GM12875 (cell line): ENCODE measurements around the gene BAD.

Experiments
- H3K4me3 ChIP-seq: one replicate; pipeline ENCODE4 v1.5.1; 2011; ENCODE audit warnings: low read depth, low read length, control low read depth
- CTCF ChIP-seq: IDR thresholded peaks from 2 replicates; pipeline ENCODE4 v1.5.1; 2011; ENCODE audit warnings: low read depth, mild to moderate bottlenecking, control low read depth, inconsistent platforms, low read length, moderate library complexity, borderline replicate concordance; ENCODE audit not compliant: insufficient read depth

The BAD gene

GRCh38 chr11:64287676-64288352 is 3.3 kb upstream of the BAD start:
- no peak for TF ChIP-seq CTCF
- no peak overlapping the region for H3K4me3 ChIP-seq

- H3K4me3 ChIP-seq: no peak overlapping the region
- no peak for TF ChIP-seq CTCF
These were observed 2.3 kb upstream of the BAD start for GRCh38 chr11:64286801-64287159.

- 0 out of 2 replicates have a peak, but pooled peaks have one; percentile 7 for TF ChIP-seq CTCF
These were observed 1.7 kb upstream of the BAD start for GRCh38 chr11:64285885-64286800.

GRCh38 chr11:64284962-64285884 is 758 bp upstream of the BAD start, which contains the start of gene GPR137:
Gene GPR137 (plus strand): TSS chr11:64285848. CDS start chr11:64286525, 677 bp downstream.
- no peak for TF ChIP-seq CTCF

More at GRCh38 chr11:64285885-64286800, 1.7 kb upstream of the BAD start:
- H3K4me3 ChIP-seq: peak overlapping the region; percentile 79

GRCh38 chr11:64283092-64283491 is 1.4 kb downstream of the BAD start:
- TF ChIP-seq CTCF: no peak
- H3K4me3 ChIP-seq: no peak overlapping the region

More at GRCh38 chr11:64284962-64285884, 758 bp upstream of the BAD start, which contains the start of gene GPR137:
- peak within 1 kb of the TSS; percentile 79 for H3K4me3 ChIP-seq

GRCh38 chr11:64281957-64282770 is 2.3 kb downstream of the BAD start:
- no peak for TF ChIP-seq CTCF
- H3K4me3 ChIP-seq: no peak overlapping the region
